Activated T-helper 17 cell treated with anti-CD3 and anti-CD28 coated beads, Interleukin-2, amount 50 U/mL, for 72 hours (primary cell): ENCODE measurements around the gene FBXW4. TPM values are rescaled to one million over a fixed set of nuclear protein-coding genes. Genes with fewer than 3 reads are reported as not detected.

Experiments used
- ATAC-seq: fragments of 150-1000 bp; cut with Tn5 transposase; replicated peaks from 2 replicates; pipeline ENCODE4 v1.10.0; 2021; ENCODE audit warnings: mild to moderate bottlenecking, moderate library complexity
- H3K27ac Mint-ChIP-seq: one replicate; pipeline ENCODE4 v1.8.0; 2022; ENCODE audit warnings: mixed read lengths
- H3K27me3 Mint-ChIP-seq: one replicate; pipeline ENCODE4 v1.8.0; 2022; ENCODE audit warnings: mixed read lengths
- H3K36me3 Mint-ChIP-seq: one replicate; pipeline ENCODE4 v1.8.0; 2022; ENCODE audit warnings: low read depth, mild to moderate bottlenecking, mixed read lengths
- H3K4me1 Mint-ChIP-seq: one replicate; pipeline ENCODE4 v1.8.0; 2022; ENCODE audit warnings: mixed read lengths
- H3K4me3 Mint-ChIP-seq: one replicate; pipeline ENCODE4 v1.8.0; 2022; ENCODE audit warnings: mild to moderate bottlenecking, mixed read lengths
- H3K9me3 Mint-ChIP-seq: one replicate; pipeline ENCODE4 v1.8.0; 2022; ENCODE audit warnings: mixed read lengths
- total RNA-seq, 2 donors: library from RNA; stranded (reverse); gene quantifications; one replicate each; pipeline ENCODE4 v1.2.3, GENCODE V29; 2022

Gene FBXW4
- total RNA-seq, 2 donors from 2014 or later, result 37.1 to 41.6 TPM

- Mint-ChIP-seq H3K4me3 (no peak overlapping the region), H3K27me3 (no peaks in the 10 kb centered on the region), H3K27ac (no peak overlapping the region), H3K4me1 (peaks cover 31% of the 10 kb centered on the region), H3K9me3 (no peaks in the 10 kb centered on the region), H3K36me3 (peaks cover 42% of the 10 kb centered on the region)
- ATAC-seq, result peak; percentile 24
Observed at GRCh38 chr10:101686133-101686925, 8.6 kb downstream of the FBXW4 start.

GRCh38 chr10:101684782-101685181 is 10.2 kb downstream of the FBXW4 start:
- no peak for ATAC-seq
- no peak overlapping the region for H3K27ac Mint-ChIP-seq
- no peak overlapping the region for H3K4me3 Mint-ChIP-seq
- no peaks in the 10 kb centered on the region for H3K9me3 Mint-ChIP-seq
- H3K27me3 Mint-ChIP-seq, result no peaks in the 10 kb centered on the region
- peaks cover 25% of the 10 kb centered on the region for H3K4me1 Mint-ChIP-seq
- peaks cover 42% of the 10 kb centered on the region for H3K36me3 Mint-ChIP-seq

- H3K4me1 Mint-ChIP-seq, result peaks cover 21% of the 10 kb centered on the region
- H3K9me3 Mint-ChIP-seq, result no peaks in the 10 kb centered on the region
- H3K36me3 Mint-ChIP-seq, result peaks cover 27% of the 10 kb centered on the region
Observed at GRCh38 chr10:101683276-101683675, 11.7 kb downstream of the FBXW4 start.

GRCh38 chr10:101682172-101682825 is 12.7 kb downstream of the FBXW4 start:
- H3K9me3 Mint-ChIP-seq, result peaks cover under 1% of the 10 kb centered on the region
- no peak for ATAC-seq
- H3K4me1 Mint-ChIP-seq, result peaks cover 15% of the 10 kb centered on the region
- no peak overlapping the region for H3K4me3 Mint-ChIP-seq
- peak overlapping the region; percentile 58 for H3K27ac Mint-ChIP-seq
- H3K27me3 Mint-ChIP-seq, result no peaks in the 10 kb centered on the region
- H3K36me3 Mint-ChIP-seq, result peaks cover 20% of the 10 kb centered on the region

More at GRCh38 chr10:101683276-101683675, 11.7 kb downstream of the FBXW4 start:
- H3K27ac Mint-ChIP-seq, result peak overlapping the region; percentile 39
- ATAC-seq, result no peak
- H3K4me3 Mint-ChIP-seq, result no peak overlapping the region
- no peaks in the 10 kb centered on the region for H3K27me3 Mint-ChIP-seq

GRCh38 chr10:101676565-101676964 is 18.4 kb downstream of the FBXW4 start:
- no peak overlapping the region for H3K27ac Mint-ChIP-seq
- H3K4me3 Mint-ChIP-seq, result no peak overlapping the region
- H3K4me1 Mint-ChIP-seq, result no peaks in the 10 kb centered on the region
- H3K36me3 Mint-ChIP-seq, result peaks cover 57% of the 10 kb centered on the region
- no peak for ATAC-seq
- H3K9me3 Mint-ChIP-seq, result peaks cover 5% of the 10 kb centered on the region
- H3K27me3 Mint-ChIP-seq, result no peaks in the 10 kb centered on the region

- Mint-ChIP-seq H3K27me3 (no peaks in the 10 kb centered on the region), H3K27ac (no peak overlapping the region), H3K4me3 (no peak overlapping the region), H3K36me3 (peaks cover 71% of the 10 kb centered on the region), H3K9me3 (peaks cover 5% of the 10 kb centered on the region), H3K4me1 (peaks cover 5% of the 10 kb centered on the region)
- no peak for ATAC-seq
Observed at GRCh38 chr10:101675115-101675514, 19.9 kb downstream of the FBXW4 start.

- Mint-ChIP-seq H3K4me3 (no peak overlapping the region), H3K27ac (peak overlapping the region; percentile 20), H3K27me3 (no peaks in the 10 kb centered on the region), H3K4me1 (peaks cover 7% of the 10 kb centered on the region), H3K36me3 (peaks cover 97% of the 10 kb centered on the region), H3K9me3 (peaks cover 5% of the 10 kb centered on the region)
- ATAC-seq, result no peak
Observed at GRCh38 chr10:101672536-101672935, 22.4 kb downstream of the FBXW4 start.

- Mint-ChIP-seq H3K36me3 (peaks cover 94% of the 10 kb centered on the region), H3K27ac (peak overlapping the region; percentile 20), H3K4me1 (peaks cover 7% of the 10 kb centered on the region), H3K9me3 (no peaks in the 10 kb centered on the region), H3K27me3 (no peaks in the 10 kb centered on the region), H3K4me3 (no peak overlapping the region)
- ATAC-seq, result peak; percentile 45
Observed at GRCh38 chr10:101671453-101671852, 23.5 kb downstream of the FBXW4 start.

GRCh38 chr10:101670635-101671034 is 24.3 kb downstream of the FBXW4 start:
- Mint-ChIP-seq H3K27ac (peak overlapping the region; percentile 80), H3K4me3 (no peak overlapping the region), H3K9me3 (no peaks in the 10 kb centered on the region), H3K36me3 (peaks cover 94% of the 10 kb centered on the region), H3K27me3 (no peaks in the 10 kb centered on the region), H3K4me1 (peaks cover 7% of the 10 kb centered on the region)
- peak; percentile 34 for ATAC-seq

- no peaks in the 10 kb centered on the region for H3K27me3 Mint-ChIP-seq
- ATAC-seq, result no peak
Observed at GRCh38 chr10:101669181-101669580, 25.8 kb downstream of the FBXW4 start.

GRCh38 chr10:101668566-101668965 is 26.4 kb downstream of the FBXW4 start:
- H3K4me1 Mint-ChIP-seq, result peaks cover 7% of the 10 kb centered on the region
- H3K27me3 Mint-ChIP-seq, result no peaks in the 10 kb centered on the region
- peaks cover 96% of the 10 kb centered on the region for H3K36me3 Mint-ChIP-seq
- H3K9me3 Mint-ChIP-seq, result no peaks in the 10 kb centered on the region
- no peak overlapping the region for H3K4me3 Mint-ChIP-seq
- peak overlapping the region; percentile 6 for H3K27ac Mint-ChIP-seq
- ATAC-seq, result no peak

More at GRCh38 chr10:101669181-101669580, 25.8 kb downstream of the FBXW4 start:
- no peak overlapping the region for H3K27ac Mint-ChIP-seq
- H3K4me3 Mint-ChIP-seq, result no peak overlapping the region
- H3K9me3 Mint-ChIP-seq, result no peaks in the 10 kb centered on the region
- H3K36me3 Mint-ChIP-seq, result peaks cover 96% of the 10 kb centered on the region
- peaks cover 7% of the 10 kb centered on the region for H3K4me1 Mint-ChIP-seq

- H3K4me1 Mint-ChIP-seq, result peaks cover 7% of the 10 kb centered on the region
- no peak overlapping the region for H3K4me3 Mint-ChIP-seq
- peaks cover 96% of the 10 kb centered on the region for H3K36me3 Mint-ChIP-seq
- no peaks in the 10 kb centered on the region for H3K9me3 Mint-ChIP-seq
- ATAC-seq, result no peak
- H3K27ac Mint-ChIP-seq, result peak overlapping the region; percentile 21
- no peaks in the 10 kb centered on the region for H3K27me3 Mint-ChIP-seq
Observed at GRCh38 chr10:101666083-101666482, 28.9 kb downstream of the FBXW4 start.

- Mint-ChIP-seq H3K27me3 (no peaks in the 10 kb centered on the region), H3K9me3 (no peaks in the 10 kb centered on the region), H3K4me3 (no peak overlapping the region), H3K27ac (peak overlapping the region; percentile 29), H3K36me3 (peaks cover 94% of the 10 kb centered on the region), H3K4me1 (no peaks in the 10 kb centered on the region)
- no peak for ATAC-seq
Observed at GRCh38 chr10:101663097-101663496, 31.9 kb downstream of the FBXW4 start.

GRCh38 chr10:101660256-101660655 is 34.7 kb downstream of the FBXW4 start:
- no peak overlapping the region for H3K4me3 Mint-ChIP-seq
- peaks cover 3% of the 10 kb centered on the region for H3K4me1 Mint-ChIP-seq
- H3K27me3 Mint-ChIP-seq, result no peaks in the 10 kb centered on the region
- no peak overlapping the region for H3K27ac Mint-ChIP-seq
- ATAC-seq, result no peak
- H3K36me3 Mint-ChIP-seq, result peaks cover 95% of the 10 kb centered on the region
- H3K9me3 Mint-ChIP-seq, result no peaks in the 10 kb centered on the region

- Mint-ChIP-seq H3K27me3 (no peaks in the 10 kb centered on the region), H3K27ac (peak overlapping the region; percentile 58), H3K4me3 (no peak overlapping the region), H3K36me3 (peaks cover 92% of the 10 kb centered on the region), H3K9me3 (no peaks in the 10 kb centered on the region), H3K4me1 (peaks cover 3% of the 10 kb centered on the region)
- no peak for ATAC-seq
Observed at GRCh38 chr10:101658975-101659374, 36.0 kb downstream of the FBXW4 start.
